HepG2 (cell line): ENCODE data around the gene TEAD1. TPM values are rescaled to one million over a fixed set of nuclear protein-coding genes. Genes with fewer than 3 reads are reported as not detected.

ENCODE experiments used
- ATF3 ChIP-seq: sonication (generic); formaldehyde crosslinking; IDR thresholded peaks from 2 replicates; pipeline ENCODE4 v1.4.0; 2020; ENCODE audit warnings: missing genetic modification reagents
- BORCS8-MEF2B ChIP-seq: sonication (generic); formaldehyde crosslinking; IDR thresholded peaks from 2 replicates; pipeline ENCODE4 v1.8.0; 2022; ENCODE audit warnings: mild to moderate bottlenecking, missing genetic modification reagents
- BRD4 ChIP-seq: sonication (generic); formaldehyde crosslinking; IDR thresholded peaks from 2 replicates; pipeline ENCODE4 v1.4.0; 2020; ENCODE audit warnings: missing genetic modification reagents
- FLYWCH1 ChIP-seq: sonication (generic); formaldehyde crosslinking; IDR thresholded peaks from 2 replicates; pipeline ENCODE4 v1.8.1; 2023; ENCODE audit warnings: mild to moderate bottlenecking, missing genetic modification reagents
- HDAC1 ChIP-seq: sonication (generic); formaldehyde crosslinking; IDR thresholded peaks from 2 replicates; pipeline ENCODE4 v1.5.1; 2020; ENCODE audit warnings: mild to moderate bottlenecking, missing genetic modification reagents
- HHEX ChIP-seq: IDR thresholded peaks from 2 replicates; pipeline ENCODE4 v1.6.1; 2016; ENCODE audit warnings: control low read depth
- HOXA3 ChIP-seq: sonication (generic); formaldehyde crosslinking; IDR thresholded peaks from 2 replicates; pipeline ENCODE4 v1.5.0; 2020; ENCODE audit warnings: missing genetic modification reagents
- MAFG ChIP-seq: sonication (generic); formaldehyde crosslinking; IDR thresholded peaks from 2 replicates; pipeline ENCODE4 v1.5.1; 2020; ENCODE audit warnings: mild to moderate bottlenecking, missing genetic modification reagents
- MAZ ChIP-seq, 2 experiments: sonication (generic) in 1 of 2; formaldehyde crosslinking in 1 of 2; IDR thresholded peaks; 2 replicates each; pipeline versions ENCODE4 v1.5.0 to v1.6.1; 2012 to 2020; ENCODE audit warnings: low read depth in 2 of 2, mild to moderate bottlenecking in 2 of 2, borderline replicate concordance in 1 of 2, improper control_type of control experiment in 1 of 2, low read length in 1 of 2, missing genetic modification reagents in 1 of 2, moderate library complexity in 1 of 2
- MTA3 ChIP-seq: sonication (generic); formaldehyde crosslinking; IDR thresholded peaks from 2 replicates; pipeline ENCODE4 v1.4.0; 2020; ENCODE audit warnings: missing genetic modification reagents
- PITX1 ChIP-seq: sonication (generic); formaldehyde crosslinking; IDR thresholded peaks from 2 replicates; pipeline ENCODE4 v1.5.1; 2020; ENCODE audit warnings: mild to moderate bottlenecking, missing genetic modification reagents
- RNF2 ChIP-seq: fragments of 450-650 bp; conservative IDR thresholded peaks from 2 replicates; pipeline ENCODE4 v1.6.1; 2016; ENCODE audit warnings: low read depth
- SALL2 ChIP-seq: sonication (generic); formaldehyde crosslinking; IDR thresholded peaks from 2 replicates; pipeline ENCODE4 v1.8.1; 2023; ENCODE audit warnings: mild to moderate bottlenecking, missing genetic modification reagents, inconsistent platforms
- SMARCC2 ChIP-seq: fragments of 450-650 bp; IDR thresholded peaks from 2 replicates; pipeline ENCODE4 v1.6.1; 2017; ENCODE audit warnings: antibody characterized with exemption, mild to moderate bottlenecking
- ZBTB21 ChIP-seq: sonication (generic); formaldehyde crosslinking; IDR thresholded peaks from 2 replicates; pipeline ENCODE4 v1.4.0; 2020; ENCODE audit warnings: missing genetic modification reagents
- ZBTB42 ChIP-seq: sonication (generic); formaldehyde crosslinking; IDR thresholded peaks from 2 replicates; pipeline ENCODE4 v1.5.0; 2020; ENCODE audit warnings: mild to moderate bottlenecking, missing genetic modification reagents
- ZKSCAN1 ChIP-seq: fragments of 150-350 bp; IDR thresholded peaks from 2 replicates; pipeline ENCODE4 v1.6.1; 2014; ENCODE audit warnings: low read length
- ZNF292 ChIP-seq: sonication (generic); formaldehyde crosslinking; IDR thresholded peaks from 2 replicates; pipeline ENCODE4 v1.8.1; 2022; ENCODE audit warnings: mild to moderate bottlenecking, low read depth, missing genetic modification reagents, borderline replicate concordance
- ZNF367 ChIP-seq: sonication (generic); formaldehyde crosslinking; IDR thresholded peaks from 2 replicates; pipeline ENCODE4 v1.4.0; 2020; ENCODE audit warnings: missing genetic modification reagents, borderline replicate concordance
- polyA plus RNA-seq, 8 experiments: library from polyadenylated mRNA; depleted of rRNA in 3 of 8; stranded (reverse) in 7 of 8; unstranded in 1 of 8; fragments of >200 nt; fragmentation: Illumina TruSeq in 4 of 8; extraction: Trizol in 4 of 8; gene quantifications; 2 replicates each; pipeline versions ENCODE4 v1.2.1 to v1.2.3, GENCODE V29; 2011 to 2016; ENCODE audit warnings: low read depth in 4 of 8, missing spikeins in 1 of 8, mixed read lengths in 1 of 8; ENCODE audit not compliant: insufficient read depth in 1 of 8
- total RNA-seq, 5 experiments: library from RNA; depleted of rRNA; stranded (reverse); fragments of >200 nt; fragmentation: Illumina TruSeq; extraction: Trizol; gene quantifications; 2 replicates each; pipeline ENCODE4 v1.2.3, GENCODE V29; 2016; ENCODE audit warnings: low read depth in 1 of 5
- TF ChIP-seq, protein P1 (sequence below): sonication (generic); formaldehyde crosslinking; IDR thresholded peaks from 2 replicates; pipeline ENCODE4 v1.5.1; 2020; ENCODE audit warnings: mild to moderate bottlenecking, missing genetic modification reagents, borderline replicate concordance
- TF ChIP-seq, protein P2 (sequence below): sonication (generic); formaldehyde crosslinking; conservative IDR thresholded peaks from 2 replicates; pipeline ENCODE4 v1.8.0; 2022; ENCODE audit warnings: missing genetic modification reagents
- TF ChIP-seq, protein P3 (sequence below): sonication (generic); formaldehyde crosslinking; IDR thresholded peaks from 2 replicates; pipeline ENCODE4 v1.4.0; 2020; ENCODE audit warnings: missing genetic modification reagents

The TEAD1 gene
- total and polyA plus RNA-seq, 2 of the 13 experiments (the other 11 are each of a cell fraction or from before 2014, with no cell fraction given) = 20.1 to 30.5 TPM

- TF ChIP-seq, protein P1, sequence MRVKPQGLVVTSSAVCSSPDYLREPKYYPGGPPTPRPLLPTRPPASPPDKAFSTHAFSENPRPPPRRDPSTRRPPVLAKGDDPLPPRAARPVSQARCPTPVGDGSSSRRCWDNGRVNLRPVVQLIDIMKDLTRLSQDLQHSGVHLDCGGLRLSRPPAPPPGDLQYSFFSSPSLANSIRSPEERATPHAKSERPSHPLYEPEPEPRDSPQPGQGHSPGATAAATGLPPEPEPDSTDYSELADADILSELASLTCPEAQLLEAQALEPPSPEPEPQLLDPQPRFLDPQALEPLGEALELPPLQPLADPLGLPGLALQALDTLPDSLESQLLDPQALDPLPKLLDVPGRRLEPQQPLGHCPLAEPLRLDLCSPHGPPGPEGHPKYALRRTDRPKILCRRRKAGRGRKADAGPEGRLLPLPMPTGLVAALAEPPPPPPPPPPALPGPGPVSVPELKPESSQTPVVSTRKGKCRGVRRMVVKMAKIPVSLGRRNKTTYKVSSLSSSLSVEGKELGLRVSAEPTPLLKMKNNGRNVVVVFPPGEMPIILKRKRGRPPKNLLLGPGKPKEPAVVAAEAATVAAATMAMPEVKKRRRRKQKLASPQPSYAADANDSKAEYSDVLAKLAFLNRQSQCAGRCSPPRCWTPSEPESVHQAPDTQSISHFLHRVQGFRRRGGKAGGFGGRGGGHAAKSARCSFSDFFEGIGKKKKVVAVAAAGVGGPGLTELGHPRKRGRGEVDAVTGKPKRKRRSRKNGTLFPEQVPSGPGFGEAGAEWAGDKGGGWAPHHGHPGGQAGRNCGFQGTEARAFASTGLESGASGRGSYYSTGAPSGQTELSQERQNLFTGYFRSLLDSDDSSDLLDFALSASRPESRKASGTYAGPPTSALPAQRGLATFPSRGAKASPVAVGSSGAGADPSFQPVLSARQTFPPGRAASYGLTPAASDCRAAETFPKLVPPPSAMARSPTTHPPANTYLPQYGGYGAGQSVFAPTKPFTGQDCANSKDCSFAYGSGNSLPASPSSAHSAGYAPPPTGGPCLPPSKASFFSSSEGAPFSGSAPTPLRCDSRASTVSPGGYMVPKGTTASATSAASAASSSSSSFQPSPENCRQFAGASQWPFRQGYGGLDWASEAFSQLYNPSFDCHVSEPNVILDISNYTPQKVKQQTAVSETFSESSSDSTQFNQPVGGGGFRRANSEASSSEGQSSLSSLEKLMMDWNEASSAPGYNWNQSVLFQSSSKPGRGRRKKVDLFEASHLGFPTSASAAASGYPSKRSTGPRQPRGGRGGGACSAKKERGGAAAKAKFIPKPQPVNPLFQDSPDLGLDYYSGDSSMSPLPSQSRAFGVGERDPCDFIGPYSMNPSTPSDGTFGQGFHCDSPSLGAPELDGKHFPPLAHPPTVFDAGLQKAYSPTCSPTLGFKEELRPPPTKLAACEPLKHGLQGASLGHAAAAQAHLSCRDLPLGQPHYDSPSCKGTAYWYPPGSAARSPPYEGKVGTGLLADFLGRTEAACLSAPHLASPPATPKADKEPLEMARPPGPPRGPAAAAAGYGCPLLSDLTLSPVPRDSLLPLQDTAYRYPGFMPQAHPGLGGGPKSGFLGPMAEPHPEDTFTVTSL (CRISPR knock-in tag) = 0 out of 2 replicates have a peak, but pooled peaks have one; percentile 34
- no peak for TF ChIP-seq ZKSCAN1
- no peak for TF ChIP-seq MAFG (CRISPR knock-in tag)
- peak; percentile 89 for TF ChIP-seq ATF3 (CRISPR knock-in tag)
- no peak for TF ChIP-seq BRD4 (CRISPR knock-in tag)
- TF ChIP-seq MAZ (IDR thresholded peaks at IDR 0.05; ENCODE audit: borderline replicate concordance, low read depth, low read length) = peak; percentile 72
- TF ChIP-seq MAZ (CRISPR knock-in tag; IDR thresholded peaks at IDR 0.05; ENCODE audit: low read depth) = peak; percentile 87
- peak; percentile 61; the same call in 1 of the 2 replicates for TF ChIP-seq HDAC1 (CRISPR knock-in tag)
- TF ChIP-seq ZNF292 (CRISPR knock-in tag) = 0 out of 2 replicates have a peak, but pooled peaks have one; percentile 42
- TF ChIP-seq BORCS8-MEF2B = peak; percentile 76
- no peak for TF ChIP-seq HHEX (CRISPR knock-in tag)
- TF ChIP-seq ZBTB42 (CRISPR knock-in tag) = no peak
- TF ChIP-seq SALL2 (CRISPR knock-in tag) = peak; percentile 68; the same call in 1 of the 2 replicates
- TF ChIP-seq PITX1 (CRISPR knock-in tag) = no peak
- peak; percentile 97 for TF ChIP-seq ZBTB21 (CRISPR knock-in tag)
- TF ChIP-seq, protein P2, sequence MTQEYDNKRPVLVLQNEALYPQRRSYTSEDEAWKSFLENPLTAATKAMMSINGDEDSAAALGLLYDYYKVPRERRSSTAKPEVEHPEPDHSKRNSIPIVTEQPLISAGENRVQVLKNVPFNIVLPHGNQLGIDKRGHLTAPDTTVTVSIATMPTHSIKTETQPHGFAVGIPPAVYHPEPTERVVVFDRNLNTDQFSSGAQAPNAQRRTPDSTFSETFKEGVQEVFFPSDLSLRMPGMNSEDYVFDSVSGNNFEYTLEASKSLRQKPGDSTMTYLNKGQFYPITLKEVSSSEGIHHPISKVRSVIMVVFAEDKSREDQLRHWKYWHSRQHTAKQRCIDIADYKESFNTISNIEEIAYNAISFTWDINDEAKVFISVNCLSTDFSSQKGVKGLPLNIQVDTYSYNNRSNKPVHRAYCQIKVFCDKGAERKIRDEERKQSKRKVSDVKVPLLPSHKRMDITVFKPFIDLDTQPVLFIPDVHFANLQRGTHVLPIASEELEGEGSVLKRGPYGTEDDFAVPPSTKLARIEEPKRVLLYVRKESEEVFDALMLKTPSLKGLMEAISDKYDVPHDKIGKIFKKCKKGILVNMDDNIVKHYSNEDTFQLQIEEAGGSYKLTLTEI (CRISPR knock-in tag) = no peak
- no peak for TF ChIP-seq ZNF367
- no peak for TF ChIP-seq MTA3
- peak; percentile 85; the same call in 1 of the 2 replicates for TF ChIP-seq SMARCC2
- TF ChIP-seq, protein P3, sequence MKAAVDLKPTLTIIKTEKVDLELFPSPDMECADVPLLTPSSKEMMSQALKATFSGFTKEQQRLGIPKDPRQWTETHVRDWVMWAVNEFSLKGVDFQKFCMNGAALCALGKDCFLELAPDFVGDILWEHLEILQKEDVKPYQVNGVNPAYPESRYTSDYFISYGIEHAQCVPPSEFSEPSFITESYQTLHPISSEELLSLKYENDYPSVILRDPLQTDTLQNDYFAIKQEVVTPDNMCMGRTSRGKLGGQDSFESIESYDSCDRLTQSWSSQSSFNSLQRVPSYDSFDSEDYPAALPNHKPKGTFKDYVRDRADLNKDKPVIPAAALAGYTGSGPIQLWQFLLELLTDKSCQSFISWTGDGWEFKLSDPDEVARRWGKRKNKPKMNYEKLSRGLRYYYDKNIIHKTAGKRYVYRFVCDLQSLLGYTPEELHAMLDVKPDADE (CRISPR knock-in tag) = peak; percentile 34; the same call in 1 of the 2 replicates
- peak; percentile 99 for TF ChIP-seq HOXA3
- no peak for TF ChIP-seq RNF2
- no peak for TF ChIP-seq FLYWCH1 (CRISPR knock-in tag)
Measured at GRCh38 chr11:12673924-12674570, at the start of gene TEAD1 (continued).
